ENCODE results near the gene CDH13. TPM values are rescaled to one million over a fixed set of nuclear protein-coding genes. Genes with fewer than 3 reads are reported as not detected.

CDH13 gene
- polyA plus RNA-seq, 4 donors: 9.4 to 16.6 (median 13.4) TPM

GRCh38 chr16:83083361-83083760 is 456.6 kb downstream of the CDH13 start:
- no peak for DNase-seq (ENCODE audit: low read depth in 4 of 4, low spot score in 2 of 4)

GRCh38 chr16:83085660-83086059 is 458.9 kb downstream of the CDH13 start:
- no peak for DNase-seq (ENCODE audit: low read depth in 4 of 4, low spot score in 2 of 4)

GRCh38 chr16:83095941-83096692 is 469.3 kb downstream of the CDH13 start:
- no peak for DNase-seq (ENCODE audit: low read depth in 4 of 4, low spot score in 2 of 4)

GRCh38 chr16:83098536-83098935 is 471.8 kb downstream of the CDH13 start:
- no peak for DNase-seq (ENCODE audit: low read depth in 4 of 4, low spot score in 2 of 4)

GRCh38 chr16:83100679-83101078 is 473.9 kb downstream of the CDH13 start:
- no peak for DNase-seq (ENCODE audit: low read depth in 4 of 4, low spot score in 2 of 4)

GRCh38 chr16:83102336-83102735 is 475.6 kb downstream of the CDH13 start:
- no peak for DNase-seq (ENCODE audit: low read depth in 4 of 4, low spot score in 2 of 4)

GRCh38 chr16:83105279-83106077 is 478.7 kb downstream of the CDH13 start:
- no peak for DNase-seq (ENCODE audit: low read depth in 4 of 4, low spot score in 2 of 4)

GRCh38 chr16:83109490-83110125 is 482.8 kb downstream of the CDH13 start:
- DNase-seq (ENCODE audit: low read depth in 4 of 4, low spot score in 2 of 4): no peak

- no peak for DNase-seq (ENCODE audit: low read depth in 4 of 4, low spot score in 2 of 4)
Observed at GRCh38 chr16:83110269-83110668, 483.5 kb downstream of the CDH13 start.

GRCh38 chr16:83113317-83113716 is 486.5 kb downstream of the CDH13 start:
- DNase-seq (ENCODE audit: low read depth in 4 of 4, low spot score in 2 of 4): no peak

GRCh38 chr16:83113811-83114210 is 487.0 kb downstream of the CDH13 start:
- no peak for DNase-seq (ENCODE audit: low read depth in 4 of 4, low spot score in 2 of 4)

- DNase-seq (ENCODE audit: low read depth in 4 of 4, low spot score in 2 of 4): no peak
Observed at GRCh38 chr16:83115491-83116232, 488.9 kb downstream of the CDH13 start.

GRCh38 chr16:83116274-83116892 is 489.6 kb downstream of the CDH13 start:
- DNase-seq (ENCODE audit: low read depth in 4 of 4, low spot score in 2 of 4): no peak

GRCh38 chr16:83117810-83118209 is 491.0 kb downstream of the CDH13 start:
- no peak for DNase-seq (ENCODE audit: low read depth in 4 of 4, low spot score in 2 of 4)

- no peak for DNase-seq (ENCODE audit: low read depth in 4 of 4, low spot score in 2 of 4)
Observed at GRCh38 chr16:83118365-83118764, 491.6 kb downstream of the CDH13 start.

GRCh38 chr16:83125999-83126568 is 499.3 kb downstream of the CDH13 start:
- DNase-seq (ENCODE audit: low read depth in 4 of 4, low spot score in 2 of 4): no peak

- no peak for DNase-seq (ENCODE audit: low read depth in 4 of 4, low spot score in 2 of 4)
Observed at GRCh38 chr16:83128041-83128440, 501.3 kb downstream of the CDH13 start.

GRCh38 chr16:83130039-83130438 is 503.3 kb downstream of the CDH13 start:
- no peak for DNase-seq (ENCODE audit: low read depth in 4 of 4, low spot score in 2 of 4)

GRCh38 chr16:83134638-83135037 is 507.9 kb downstream of the CDH13 start:
- no peak for DNase-seq (ENCODE audit: low read depth in 4 of 4, low spot score in 2 of 4)

- DNase-seq (ENCODE audit: low read depth in 4 of 4, low spot score in 2 of 4): no peak
Observed at GRCh38 chr16:83136419-83136818, 509.6 kb downstream of the CDH13 start.

All from left renal cortex interstitium (tissue), 4 donors.